Frontal cortex (tissue), 4 donors: ENCODE measurements around the gene ANK3. TPM values are rescaled to one million over a fixed set of nuclear protein-coding genes. Genes with fewer than 3 reads are reported as not detected.

Experiments used
- DNase-seq, 2 donors: peaks; one replicate each; pipeline ENCODE4 v3.0.0; 2012; ENCODE audit warnings: low spot score in 2 of 2
- FAIRE-seq: peaks from 2 replicates; lab custom pipeline; 2012; peaks lifted over from hg19 to GRCh38; lab: Jason Lieb, UNC
- total RNA-seq: library from RNA; depleted of rRNA; stranded (reverse); fragments of >200 nt; gene quantifications from one replicate; pipeline ENCODE4 v1.2.3, GENCODE V29; 2014
- donor health status: control.
- donor health status: control.
- donor health status: control.

The ANK3 gene
- total RNA-seq, 1 donor from 2014 or later = 205 TPM

GRCh38 chr10:60414877-60415585, 25.4 kb upstream of the ANK3 start:
- FAIRE-seq (no peak), DNase-seq (no peak)

GRCh38 chr10:60414111-60414510, 24.4 kb upstream of the ANK3 start:
- DNase-seq (no peak), FAIRE-seq (no peak)

GRCh38 chr10:60413306-60414012, 23.8 kb upstream of the ANK3 start:
- FAIRE-seq = no peak
- no peak for DNase-seq

- FAIRE-seq = no peak
- no peak for DNase-seq
Measured at GRCh38 chr10:60410970-60411369, 21.3 kb upstream of the ANK3 start.

- DNase-seq = no peak
- no peak for FAIRE-seq
Measured at GRCh38 chr10:60409202-60409601, 19.5 kb upstream of the ANK3 start.

- DNase-seq = no peak
- FAIRE-seq = no peak
Measured at GRCh38 chr10:60406182-60406581, 16.5 kb upstream of the ANK3 start.

GRCh38 chr10:60405172-60405571, 15.5 kb upstream of the ANK3 start:
- FAIRE-seq (no peak), DNase-seq (no peak)

GRCh38 chr10:60403168-60403873, 13.6 kb upstream of the ANK3 start:
- DNase-seq (no peak), FAIRE-seq (no peak)

- DNase-seq = no peak
- no peak for FAIRE-seq
Measured at GRCh38 chr10:60400366-60400765, 10.7 kb upstream of the ANK3 start.

GRCh38 chr10:60399328-60399727, 9.7 kb upstream of the ANK3 start:
- DNase-seq (no peak), FAIRE-seq (no peak)

GRCh38 chr10:60397792-60398191, 8.1 kb upstream of the ANK3 start:
- FAIRE-seq (no peak), DNase-seq (no peak)

- FAIRE-seq (no peak), DNase-seq (no peak)
Measured at GRCh38 chr10:60396766-60397165, 7.1 kb upstream of the ANK3 start.

- no peak for FAIRE-seq
Measured at GRCh38 chr10:60395711-60396110, 6.0 kb upstream of the ANK3 start.

GRCh38 chr10:60394446-60394845, 4.8 kb upstream of the ANK3 start:
- FAIRE-seq = no peak
- DNase-seq = no peak

More at GRCh38 chr10:60395711-60396110, 6.0 kb upstream of the ANK3 start:
- DNase-seq = no peak

GRCh38 chr10:60390224-60390626, 550 bp upstream of the ANK3 start:
- FAIRE-seq = no peak
- DNase-seq = no peak

- no peak for DNase-seq
- FAIRE-seq = no peak
Measured at GRCh38 chr10:60388709-60389301, 870 bp downstream of the ANK3 start.

GRCh38 chr10:60388116-60388625, 1.5 kb downstream of the ANK3 start:
- DNase-seq (no peak), FAIRE-seq (no peak)

- FAIRE-seq = no peak
- no peak for DNase-seq
Measured at GRCh38 chr10:60387531-60387930, 2.1 kb downstream of the ANK3 start.

GRCh38 chr10:60385399-60385738, 4.3 kb downstream of the ANK3 start:
- DNase-seq = no peak
- no peak for FAIRE-seq

- no peak for FAIRE-seq
Measured at GRCh38 chr10:60384708-60385398, 4.8 kb downstream of the ANK3 start.

More at GRCh38 chr10:60384708-60385398, 4.8 kb downstream of the ANK3 start:
- DNase-seq = no peak
